Panc1 (cell line): ENCODE measurements around the gene ZNF823.

Experiments
- CTCF ChIP-seq: fragments of 450-650 bp; IDR thresholded peaks from 2 replicates; pipeline ENCODE4 v1.5.1; 2017; ENCODE audit warnings: mild to moderate bottlenecking
- POLR2AphosphoS5 ChIP-seq: IDR thresholded peaks from 2 replicates; pipeline ENCODE4 v1.6.1; 2012; ENCODE audit warnings: mild to moderate bottlenecking, low read depth, low read length, moderate library complexity
- REST ChIP-seq, 2 experiments: IDR thresholded peaks; 2 replicates each; pipeline ENCODE4 v1.6.1; 2011 to 2012; ENCODE audit warnings: low read depth in 2 of 2, control low read depth in 1 of 2, low read length in 1 of 2, mild to moderate bottlenecking in 1 of 2, moderate library complexity in 1 of 2; ENCODE audit not compliant: insufficient read depth in 1 of 2

GRCh38 chr19:11745869-11746268, 7.1 kb upstream of the ZNF823 start:
- TF ChIP-seq CTCF (no peak), POLR2AphosphoS5 (no peak), REST (IDR thresholded peaks at IDR 0.05; ENCODE audit: insufficient read depth in 1 of 2, low read depth in 2 of 2, low read length in 1 of 2) (no peak)
